NCI-H510A treated with DMSO at 0.1 percent for 48 hours (cell line): ENCODE data around the gene TSPOAP1.

Experiments
- DNase-seq: peaks from one replicate; lab custom pipeline; 2025; lab: John Stamatoyannopoulos, UW

Gene TSPOAP1

GRCh38 chr17:58328195-58329034, at the start of gene TSPOAP1:
Gene TSPOAP1, minus strand, starts transcription at chr17:58328795. Its CDS starts 875 bp downstream, at chr17:58327920.
- no peak for DNase-seq

GRCh38 chr17:58377661-58378060, 49.1 kb upstream of the TSPOAP1 start:
- no peak for DNase-seq

- no peak for DNase-seq
These were observed 48.6 kb upstream of the TSPOAP1 start for GRCh38 chr17:58377093-58377601.

GRCh38 chr17:58376472-58377000, 47.9 kb upstream of the TSPOAP1 start:
- no peak for DNase-seq

GRCh38 chr17:58375811-58376210, 47.2 kb upstream of the TSPOAP1 start:
- no peak for DNase-seq

GRCh38 chr17:58375256-58375655, 46.7 kb upstream of the TSPOAP1 start:
- no peak for DNase-seq

GRCh38 chr17:58373923-58374322, 45.3 kb upstream of the TSPOAP1 start:
- no peak for DNase-seq

- no peak for DNase-seq
These were observed 44.4 kb upstream of the TSPOAP1 start for GRCh38 chr17:58373003-58373402.

- no peak for DNase-seq
These were observed 42.8 kb upstream of the TSPOAP1 start for GRCh38 chr17:58371300-58371950.

GRCh38 chr17:58370716-58371115, 42.1 kb upstream of the TSPOAP1 start:
- DNase-seq = no peak

- DNase-seq = no peak
These were observed 41.7 kb upstream of the TSPOAP1 start for GRCh38 chr17:58370309-58370708.

GRCh38 chr17:58369214-58370031, 40.8 kb upstream of the TSPOAP1 start:
- no peak for DNase-seq

GRCh38 chr17:58368860-58369213, 40.2 kb upstream of the TSPOAP1 start:
- DNase-seq = no peak

GRCh38 chr17:58367461-58367860, 38.9 kb upstream of the TSPOAP1 start:
- no peak for DNase-seq

- no peak for DNase-seq
These were observed 37.5 kb upstream of the TSPOAP1 start for GRCh38 chr17:58365980-58366595.

GRCh38 chr17:58365185-58365979, 36.8 kb upstream of the TSPOAP1 start:
- DNase-seq = no peak

GRCh38 chr17:58364270-58364942, 35.8 kb upstream of the TSPOAP1 start:
- DNase-seq = no peak

GRCh38 chr17:58363457-58364185, 35.0 kb upstream of the TSPOAP1 start:
- no peak for DNase-seq

- no peak for DNase-seq
These were observed 33.9 kb upstream of the TSPOAP1 start for GRCh38 chr17:58362368-58363014.
